Left lung (tissue), 10 donors: ENCODE measurements around the gene ZGPAT. TPM values are rescaled to one million over a fixed set of nuclear protein-coding genes. Genes with fewer than 3 reads are reported as not detected.

ENCODE experiments used
- ATAC-seq: fragments of 200-7000 bp; cut with Tn5 transposase; one replicate; pipeline ENCODE4 v1.9.1; 2020; ENCODE audit warnings: moderate library complexity
- DNase-seq, 4 donors: peaks; one replicate each; pipeline ENCODE4 v3.0.0-alpha.2; 2013 to 2020
- H3K27ac ChIP-seq, 2 donors: fragments of 200-600 bp; sonication (generic) in 1 of 2; one replicate each; pipeline versions ENCODE4 v1.5.0 to v1.8.0; 2020 to 2021
- H3K27me3 ChIP-seq, 2 donors: fragments of 200-600 bp; sonication (generic) in 1 of 2; one replicate each; pipeline versions ENCODE4 v1.5.0 to v1.8.0; 2020 to 2021
- H3K36me3 ChIP-seq, 2 donors: fragments of 200-600 bp; sonication (generic) in 1 of 2; one replicate each; pipeline versions ENCODE4 v1.5.0 to v1.8.0; 2020 to 2021
- H3K4me1 ChIP-seq, 2 donors: fragments of 200-600 bp; one replicate each; pipeline ENCODE4 v1.8.0; 2021
- H3K4me3 ChIP-seq, 2 donors: fragments of 200-600 bp; sonication (generic) in 1 of 2; one replicate each; pipeline versions ENCODE4 v1.5.0 to v1.8.0; 2020 to 2021; ENCODE audit warnings: mild to moderate bottlenecking in 1 of 2
- H3K9me3 ChIP-seq, 2 donors: fragments of 200-600 bp; sonication (generic) in 1 of 2; one replicate each; pipeline versions ENCODE4 v1.5.0 to v1.8.0; 2020 to 2021
- intact Hi-C, 2 donors: fragments of 100-400 bp; cut with DNase I; formaldehyde crosslinking; loops; one replicate each; pipeline versions ENCODE4 v1.11.2 to v1.14.2; 2022
- polyA plus RNA-seq, 6 donors: library from polyadenylated mRNA; unstranded; fragments of 120-200 nt; gene quantifications; one replicate each; pipeline ENCODE4 v1.2.1, GENCODE V29; 2013; ENCODE audit not compliant: insufficient read length in 6 of 6
- total RNA-seq, 2 donors: library from RNA; stranded (reverse); fragmentation: NEBNext Ultra II Directional; extraction: Animal tissue kit (Norgen Biotek cat#: 25700); gene quantifications; one replicate each; pipeline ENCODE4 v1.2.1, GENCODE V29; 2021
- TF ChIP-seq, protein P1 (sequence below), 2 donors: fragments of 200-600 bp; sonication (generic) in 1 of 2; IDR thresholded peaks; one replicate each; pipeline versions ENCODE4 v1.5.0 to v1.8.0; 2021; ENCODE audit warnings: antibody characterized with exemption in 2 of 2
- donor health status: DM: no; HTN: yes; CAD: no.
- donor health status: DM: no; HTN: no; CAD: no.

The ZGPAT gene
- total and polyA plus RNA-seq, 8 donors, result 13.7 to 28.8 (median 18.9) TPM

DNA sequence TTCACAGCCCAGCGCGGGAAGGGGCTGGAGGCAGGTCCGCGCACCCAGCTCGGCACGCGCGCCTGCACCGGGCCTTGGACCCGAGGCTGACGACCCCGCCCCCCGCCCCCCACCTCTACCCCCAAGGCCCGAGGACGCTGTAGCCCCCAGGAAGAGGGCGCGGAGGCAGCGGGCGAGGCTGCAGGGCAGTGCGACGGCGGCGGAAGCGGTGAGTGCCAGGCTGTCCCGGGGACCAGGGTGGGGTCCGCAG is 29.8 kb downstream of the ZGPAT start:
- ATAC-seq, result no peak
- DNase-seq, result no peak
- Histone ChIP-seq H3K36me3 (peaks cover 0 to 57% of the 10 kb centered on the region in 2 donors), H3K9me3 (no peaks in the 10 kb centered on the region), H3K4me3 (peak overlapping the region in 1 of 2 donors; percentile 43), H3K27ac (peak overlapping the region in 1 of 2 donors; percentile 41), H3K4me1 (peaks cover 31 to 48% of the 10 kb centered on the region in 2 donors), H3K27me3 (peaks cover 0 to 26% of the 10 kb centered on the region in 2 donors)
- intact Hi-C loops, result no loop called here
- TF ChIP-seq, protein P1, sequence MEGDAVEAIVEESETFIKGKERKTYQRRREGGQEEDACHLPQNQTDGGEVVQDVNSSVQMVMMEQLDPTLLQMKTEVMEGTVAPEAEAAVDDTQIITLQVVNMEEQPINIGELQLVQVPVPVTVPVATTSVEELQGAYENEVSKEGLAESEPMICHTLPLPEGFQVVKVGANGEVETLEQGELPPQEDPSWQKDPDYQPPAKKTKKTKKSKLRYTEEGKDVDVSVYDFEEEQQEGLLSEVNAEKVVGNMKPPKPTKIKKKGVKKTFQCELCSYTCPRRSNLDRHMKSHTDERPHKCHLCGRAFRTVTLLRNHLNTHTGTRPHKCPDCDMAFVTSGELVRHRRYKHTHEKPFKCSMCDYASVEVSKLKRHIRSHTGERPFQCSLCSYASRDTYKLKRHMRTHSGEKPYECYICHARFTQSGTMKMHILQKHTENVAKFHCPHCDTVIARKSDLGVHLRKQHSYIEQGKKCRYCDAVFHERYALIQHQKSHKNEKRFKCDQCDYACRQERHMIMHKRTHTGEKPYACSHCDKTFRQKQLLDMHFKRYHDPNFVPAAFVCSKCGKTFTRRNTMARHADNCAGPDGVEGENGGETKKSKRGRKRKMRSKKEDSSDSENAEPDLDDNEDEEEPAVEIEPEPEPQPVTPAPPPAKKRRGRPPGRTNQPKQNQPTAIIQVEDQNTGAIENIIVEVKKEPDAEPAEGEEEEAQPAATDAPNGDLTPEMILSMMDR (IDR thresholded peaks at IDR 0.05), result no peak

DNA sequence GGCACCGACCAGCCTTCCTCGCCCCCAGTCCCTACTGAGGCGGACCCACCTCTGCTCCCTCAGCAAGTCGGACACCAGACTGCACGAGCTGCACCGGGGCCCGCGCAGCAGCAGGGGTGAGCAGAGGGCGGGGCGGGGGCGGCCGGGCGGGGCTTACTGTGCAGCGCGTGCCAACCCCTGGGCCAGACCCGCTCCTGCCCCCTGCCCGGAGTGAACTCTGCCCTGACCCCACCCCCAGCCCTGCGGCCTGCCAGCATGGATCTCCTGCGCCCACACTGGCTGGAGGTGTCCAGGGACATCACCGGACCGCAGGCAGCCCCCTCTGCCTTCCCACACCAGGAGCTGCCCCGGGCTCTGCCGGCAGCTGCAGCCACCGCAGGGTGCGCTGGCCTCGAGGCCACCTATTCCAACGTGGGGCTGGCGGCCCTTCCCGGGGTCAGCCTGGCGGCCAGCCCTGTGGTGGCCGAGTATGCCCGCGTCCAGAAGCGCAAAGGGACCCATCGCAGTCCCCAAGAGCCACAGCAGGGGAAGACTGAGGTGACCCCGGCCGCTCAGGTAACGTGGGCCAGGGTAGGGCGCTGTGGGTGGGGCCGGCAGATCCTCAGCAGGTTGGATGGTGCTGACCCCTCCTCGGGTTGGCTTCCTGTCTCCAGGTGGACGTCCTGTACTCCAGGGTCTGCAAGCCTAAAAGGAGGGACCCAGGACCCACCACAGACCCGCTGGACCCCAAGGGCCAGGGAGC is 30.3 kb downstream of the ZGPAT start:
- Histone ChIP-seq H3K27ac (peak overlapping the region in 1 of 2 donors; percentile 41), H3K4me3 (peak overlapping the region in 1 of 2 donors; percentile 43)

DNA sequence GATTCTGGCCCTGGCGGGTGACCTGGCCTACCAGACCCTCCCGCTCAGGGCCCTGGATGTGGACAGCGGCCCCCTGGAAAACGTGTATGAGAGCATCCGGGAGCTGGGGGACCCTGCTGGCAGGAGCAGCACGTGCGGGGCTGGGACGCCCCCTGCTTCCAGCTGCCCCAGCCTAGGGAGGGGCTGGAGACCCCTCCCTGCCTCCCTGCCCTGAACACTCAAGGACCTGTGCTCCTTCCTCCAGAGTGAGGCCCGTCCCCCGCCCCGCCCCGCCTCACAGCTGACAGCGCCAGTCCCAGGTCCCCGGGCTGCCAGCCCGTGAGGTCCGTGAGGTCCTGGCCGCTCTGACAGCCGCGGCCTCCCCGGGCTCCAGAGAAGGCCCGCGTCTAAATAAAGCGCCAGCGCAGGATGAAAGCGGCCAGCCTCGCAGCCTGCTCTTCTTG is 30.9 kb downstream of the ZGPAT start:
- DNase-seq, result peak in 2 of 4 donors; percentile 60 to 91
- Histone ChIP-seq H3K27ac (peak overlapping the region; percentile 63 to 78), H3K4me3 (peak overlapping the region; percentile 43 to 53), H3K27me3 (peaks cover 0 to 26% of the 10 kb centered on the region in 2 donors), H3K9me3 (no peaks in the 10 kb centered on the region), H3K36me3 (peaks cover 0 to 60% of the 10 kb centered on the region in 2 donors), H3K4me1 (peaks cover 31 to 48% of the 10 kb centered on the region in 2 donors)
- intact Hi-C loops, result no loop called here
- TF ChIP-seq, protein P1 (IDR thresholded peaks at IDR 0.05), result no peak
- ATAC-seq, result peak; percentile 45

More for the DNA sequence above, 30.3 kb downstream of the ZGPAT start:
- TF ChIP-seq, protein P1 (IDR thresholded peaks at IDR 0.05), result no peak
- peak in 1 of 4 donors; percentile 76 for DNase-seq
- Histone ChIP-seq H3K4me1 (peaks cover 31 to 48% of the 10 kb centered on the region in 2 donors), H3K9me3 (no peaks in the 10 kb centered on the region), H3K36me3 (peaks cover 0 to 60% of the 10 kb centered on the region in 2 donors), H3K27me3 (peaks cover 0 to 26% of the 10 kb centered on the region in 2 donors)
- ATAC-seq, result no peak
- intact Hi-C loops, result no loop called here

DNA sequence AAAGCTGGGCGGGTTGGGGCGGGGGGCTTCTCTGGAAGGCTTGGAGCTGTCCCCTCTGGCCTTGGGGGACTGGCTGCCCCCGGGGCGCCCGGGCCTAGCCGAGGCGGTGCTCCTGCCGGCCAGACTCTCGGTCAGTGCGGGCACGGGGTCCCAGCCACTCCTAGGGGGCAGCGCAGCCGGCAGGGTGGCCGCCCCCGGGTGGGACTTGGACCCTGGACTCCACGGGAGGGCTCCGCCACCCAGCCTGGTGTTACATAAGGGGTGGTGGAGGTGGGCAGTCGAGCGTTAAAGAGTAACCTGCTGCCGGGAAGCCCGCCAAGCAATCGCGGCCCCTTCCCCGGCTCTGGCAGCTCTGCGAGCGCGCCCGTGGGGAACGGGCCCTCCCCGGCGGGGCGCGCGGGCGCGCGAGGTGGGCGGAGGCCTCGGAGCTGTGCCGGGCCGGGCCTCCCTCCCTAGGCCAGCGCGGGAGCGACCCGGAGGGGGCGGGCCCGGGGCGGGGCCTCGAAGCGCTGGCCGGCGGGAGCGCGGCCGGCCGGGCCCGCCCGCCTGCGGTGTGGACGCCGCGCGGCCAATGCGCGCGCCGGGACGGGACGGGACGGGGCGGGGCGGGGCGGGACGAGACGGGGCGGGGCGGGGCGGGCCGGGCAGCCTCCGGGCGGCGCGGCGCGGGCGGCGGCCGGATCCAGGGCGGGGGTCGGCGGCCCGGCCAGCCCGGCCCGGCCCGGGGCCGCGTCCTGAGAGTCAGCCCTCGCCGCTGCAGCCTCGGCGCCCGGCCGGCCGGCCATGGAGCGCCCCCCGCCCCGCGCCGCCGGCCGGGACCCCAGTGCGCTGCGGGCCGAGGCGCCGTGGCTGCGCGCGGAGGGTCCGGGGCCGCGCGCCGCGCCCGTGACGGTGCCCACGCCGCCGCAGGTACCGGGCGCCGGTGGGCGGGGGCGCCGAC is 31.6 kb downstream of the ZGPAT start, which contains the start of gene SLC2A4RG:
TSS of gene SLC2A4RG (plus strand) at position 647 of the 940 bp plus-strand sequence. CDS start at position 784, 137 bp downstream.
- Histone ChIP-seq H3K9me3 (no peaks in the 10 kb centered on the region), H3K27ac (peak within 1 kb of the TSS; percentile 78 to 93), H3K4me3 (peak within 1 kb of the TSS; percentile 60 to 65), H3K36me3 (peaks cover 0 to 56% of the 10 kb centered on the region in 2 donors), H3K27me3 (peaks cover 0 to 26% of the 10 kb centered on the region in 2 donors), H3K4me1 (peaks cover 31 to 48% of the 10 kb centered on the region in 2 donors)
- TF ChIP-seq, protein P1 (IDR thresholded peaks at IDR 0.05), result no peak
- DNase-seq (peak; percentile 79 to 95 (median 86)), ATAC-seq (peak; percentile 67)
- intact Hi-C loops, result no loop called here
